Spleen (tissue), 7 donors: ENCODE results near the gene USP1.

Source experiments
- CTCF ChIP-seq, 11 experiments: fragments of 200-600 bp in 7 of 11; fragments of 450-650 bp in 4 of 11; sonication (generic) in 4 of 11; IDR thresholded peaks in 8 of 11; conservative IDR thresholded peaks in 3 of 11; 1 replicate in 7 of 11; 2 replicates in 4 of 11; pipeline versions ENCODE4 v1.4.0 to v1.8.0; 2016 to 2021; ENCODE audit warnings: antibody characterized with exemption in 11 of 11, inconsistent platforms in 4 of 11, mild to moderate bottlenecking in 1 of 11
- POLR2A ChIP-seq, 3 donors: fragments of 450-650 bp; IDR thresholded peaks; one replicate each; pipeline ENCODE4 v1.5.1; 2017; ENCODE audit warnings: antibody characterized with exemption in 3 of 3, mild to moderate bottlenecking in 1 of 3
- donor health status: DM: no; HTN: no; CAD: no; lungs with moderate emphysema.
- donor health status: DM: no; HTN: no; CAD: no.
- donor health status: DM: no; HTN: no; CAD: no.

- no peak for TF ChIP-seq CTCF (IDR thresholded peaks at IDR 0.05 in 8 of 11, conservative IDR thresholded peaks at IDR 0.05 in 3 of 11)
- no peak for TF ChIP-seq POLR2A (IDR thresholded peaks at IDR 0.05)
These were observed 46.8 kb upstream of the USP1 start for GRCh38 chr1:62390071-62390470.
